GM18505 (cell line): Measurements from ENCODE around the gene MAPK8IP3.

Experiments
- ATAC-seq: cut with Tn5 transposase; IDR thresholded peaks from one replicate; pipeline ENCODE4 v1.9.1; 2021; ENCODE audit not compliant: unreplicated experiment
- POLR2A ChIP-seq: IDR thresholded peaks from 4 replicates; pipeline ENCODE4 v1.6.1; 2011; ENCODE audit warnings: borderline replicate concordance; ENCODE audit not compliant: insufficient read depth, insufficient read length; ENCODE audit errors: extremely low read depth

Gene MAPK8IP3

GRCh38 chr16:1778200-1779179 lies 72.5 kb downstream of the MAPK8IP3 start:
- TF ChIP-seq POLR2A = no peak
- no peak for ATAC-seq

- no peak for ATAC-seq
- TF ChIP-seq POLR2A = no peak
These were observed 73.3 kb downstream of the MAPK8IP3 start for GRCh38 chr16:1779234-1779701.

- no peak for ATAC-seq
- TF ChIP-seq POLR2A = no peak
These were observed 74.0 kb downstream of the MAPK8IP3 start for GRCh38 chr16:1779741-1780676.

GRCh38 chr16:1780677-1781072 lies 74.7 kb downstream of the MAPK8IP3 start:
- TF ChIP-seq POLR2A = no peak
- no peak for ATAC-seq

GRCh38 chr16:1781254-1781653 lies 75.3 kb downstream of the MAPK8IP3 start:
- no peak for ATAC-seq
- TF ChIP-seq POLR2A = no peak

GRCh38 chr16:1781758-1782407 lies 75.9 kb downstream of the MAPK8IP3 start:
- TF ChIP-seq POLR2A = no peak
- peak; percentile 16 for ATAC-seq

- peak; percentile 68 for TF ChIP-seq POLR2A
- peak; percentile 73 for ATAC-seq
These were observed 76.6 kb downstream of the MAPK8IP3 start, which contains the start of the genes NUBP2 and SPSB3 for GRCh38 chr16:1782408-1783264. Gene NUBP2 (plus strand): TSS chr16:1782960. CDS start chr16:1783021, 61 bp downstream. Gene SPSB3 (minus strand): TSS chr16:1782571. CDS start chr16:1781483, 1,088 bp downstream.

- ATAC-seq = no peak
- TF ChIP-seq POLR2A = no peak
These were observed 79.2 kb downstream of the MAPK8IP3 start for GRCh38 chr16:1784977-1785845.

- no peak for TF ChIP-seq POLR2A
- ATAC-seq = no peak
These were observed 79.8 kb downstream of the MAPK8IP3 start for GRCh38 chr16:1785846-1786170.

- no peak for ATAC-seq
These were observed 80.5 kb downstream of the MAPK8IP3 start for GRCh38 chr16:1786242-1787055.

GRCh38 chr16:1787056-1787321 lies 81.0 kb downstream of the MAPK8IP3 start:
- TF ChIP-seq POLR2A = no peak
- ATAC-seq = no peak

More at GRCh38 chr16:1786242-1787055, 80.5 kb downstream of the MAPK8IP3 start:
- no peak for TF ChIP-seq POLR2A
